WTC11 (cell line): ENCODE data around the gene HMGCS1. TPM values are rescaled to one million over a fixed set of nuclear protein-coding genes. Genes with fewer than 3 reads are reported as not detected.

Experiments used
- ATAC-seq: fragments of 200-7000 bp; cut with Tn5 transposase; 2 replicates; pipeline ENCODE4 v1.10.0; 2021; ENCODE audit warnings: mild to moderate bottlenecking, moderate library complexity
- CTCF ChIA-PET: fragments of 300-600 bp; sonication (Branson Sonifier 250); formaldehyde crosslinking; loops from one replicate; lab custom pipeline; 2021; ENCODE audit warnings: antibody characterized with exemption; lab: Charles Lee
- POLR2A ChIA-PET: fragments of 350-600 bp; sonication (Branson Sonifier 250); formaldehyde crosslinking; loops from one replicate; lab custom pipeline; 2021; ENCODE audit warnings: antibody characterized with exemption; lab: Charles Lee
- DNase-seq: peaks from one replicate; pipeline ENCODE4 v3.0.0; 2021; ENCODE audit warnings: low spot score
- H3K27ac Mint-ChIP-seq: 2 replicates; pipeline ENCODE4 v1.8.0; 2021; ENCODE audit warnings: mixed read lengths
- H3K27me3 Mint-ChIP-seq: 2 replicates; pipeline ENCODE4 v1.8.0; 2021; ENCODE audit warnings: low read depth, mild to moderate bottlenecking, moderate library complexity, mixed read lengths
- H3K36me3 Mint-ChIP-seq: 2 replicates; pipeline ENCODE4 v1.8.0; 2021; ENCODE audit warnings: mixed read lengths
- H3K4me1 Mint-ChIP-seq: 2 replicates; pipeline ENCODE4 v1.8.0; 2022; ENCODE audit warnings: mixed read lengths
- H3K4me3 Mint-ChIP-seq: 2 replicates; pipeline ENCODE4 v1.8.0; 2021; ENCODE audit warnings: mild to moderate bottlenecking, moderate library complexity, mixed read lengths
- H3K9me3 Mint-ChIP-seq: 2 replicates; pipeline ENCODE4 v1.8.0; 2021; ENCODE audit warnings: mixed read lengths
- ATF2 ChIP-seq: sonication (generic); formaldehyde crosslinking; IDR thresholded peaks from 2 replicates; pipeline ENCODE4 v1.8.1; 2022; ENCODE audit warnings: low read depth, missing genetic modification reagents, borderline replicate concordance
- CDX4 ChIP-seq: fragments of 250-450 bp; sonication (Bioruptor Pico); IDR thresholded peaks from 2 replicates; pipeline ENCODE4 v1.9.0; 2021; ENCODE audit warnings: moderate library complexity, mild to moderate bottlenecking, inconsistent platforms, borderline replicate concordance
- CREM ChIP-seq: sonication (generic); formaldehyde crosslinking; IDR thresholded peaks from 2 replicates; pipeline ENCODE4 v1.8.1; 2022; ENCODE audit warnings: mild to moderate bottlenecking, missing genetic modification reagents, moderate library complexity
- EMX1 ChIP-seq: fragments of 250-450 bp; sonication (Bioruptor Pico); IDR thresholded peaks from 2 replicates; pipeline ENCODE4 v1.8.0; 2021; ENCODE audit warnings: mild to moderate bottlenecking
- GTF2I ChIP-seq: fragments of 250-450 bp; sonication (Bioruptor Pico); conservative IDR thresholded peaks from 2 replicates; pipeline ENCODE4 v1.4.0; 2021; ENCODE audit warnings: mild to moderate bottlenecking
- KAT7 ChIP-seq: sonication (generic); formaldehyde crosslinking; IDR thresholded peaks from 2 replicates; pipeline ENCODE4 v1.8.1; 2023; ENCODE audit warnings: missing genetic modification reagents, mild to moderate bottlenecking, borderline replicate concordance
- MAX ChIP-seq: sonication (generic); formaldehyde crosslinking; IDR thresholded peaks from 2 replicates; pipeline ENCODE4 v1.8.0; 2022; ENCODE audit warnings: mild to moderate bottlenecking, missing genetic modification reagents
- MYBL2 ChIP-seq: sonication (generic); formaldehyde crosslinking; IDR thresholded peaks from 2 replicates; pipeline ENCODE4 v1.8.1; 2023; ENCODE audit warnings: mild to moderate bottlenecking, moderate library complexity, missing genetic modification reagents
- SMAD3 ChIP-seq: sonication (generic); formaldehyde crosslinking; IDR thresholded peaks from 2 replicates; pipeline ENCODE4 v1.8.0; 2022; ENCODE audit warnings: missing genetic modification reagents, mild to moderate bottlenecking, borderline replicate concordance
- STAT6 ChIP-seq: sonication (generic); formaldehyde crosslinking; conservative IDR thresholded peaks from 2 replicates; pipeline ENCODE4 v1.8.1; 2023; ENCODE audit warnings: mild to moderate bottlenecking, low read depth, missing genetic modification reagents, moderate library complexity
- TCF7 ChIP-seq: sonication (generic); formaldehyde crosslinking; IDR thresholded peaks from 2 replicates; pipeline ENCODE4 v1.8.0; 2022; ENCODE audit warnings: mild to moderate bottlenecking, low read depth, missing genetic modification reagents, moderate library complexity
- TP53 ChIP-seq: sonication (generic); formaldehyde crosslinking; IDR thresholded peaks from 2 replicates; pipeline ENCODE4 v1.8.1; 2023; ENCODE audit warnings: mild to moderate bottlenecking, missing genetic modification reagents
- USF2 ChIP-seq: sonication (generic); formaldehyde crosslinking; IDR thresholded peaks from 2 replicates; pipeline ENCODE4 v1.8.1; 2023; ENCODE audit warnings: mild to moderate bottlenecking, missing genetic modification reagents, moderate library complexity
- total RNA-seq: library from RNA; stranded (reverse); gene quantifications from 3 replicates; pipeline ENCODE4 v1.2.3, GENCODE V29; 2021
- TF ChIP-seq, protein P1 (sequence below): sonication (generic); formaldehyde crosslinking; IDR thresholded peaks from 2 replicates; pipeline ENCODE4 v1.8.1; 2023; ENCODE audit warnings: mild to moderate bottlenecking, missing genetic modification reagents
- TF ChIP-seq, protein P2 (sequence below): sonication (generic); formaldehyde crosslinking; IDR thresholded peaks from 2 replicates; pipeline ENCODE4 v1.8.0; 2023; ENCODE audit warnings: missing genetic modification reagents, mild to moderate bottlenecking, borderline replicate concordance
- TF ChIP-seq, protein P3 (sequence below): sonication (generic); formaldehyde crosslinking; IDR thresholded peaks from 2 replicates; pipeline ENCODE4 v1.8.1; 2023; ENCODE audit warnings: mild to moderate bottlenecking, missing genetic modification reagents

The HMGCS1 gene
- total RNA-seq, 1 experiment from 2014 or later, result 199 TPM

DNA sequence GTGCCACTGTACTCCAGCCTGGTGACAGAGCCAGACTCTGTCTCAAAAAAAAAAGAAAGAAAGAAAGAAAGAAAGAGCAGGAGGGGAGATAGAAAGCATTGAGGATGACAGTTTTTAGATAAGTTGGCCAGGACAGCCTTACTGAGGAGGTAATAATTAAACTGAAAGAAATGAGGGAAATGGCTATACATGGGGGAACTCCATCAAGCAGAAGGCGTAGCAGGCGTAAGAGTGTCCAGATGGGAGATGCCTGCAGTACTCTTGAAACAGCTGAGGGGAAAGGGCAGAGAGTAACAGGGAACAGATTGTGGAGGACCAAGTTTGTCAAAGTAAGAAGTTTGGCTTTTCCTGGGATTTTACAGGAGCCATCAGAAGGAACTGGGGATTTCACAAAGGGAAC, 57.5 kb downstream of the HMGCS1 start (continued):
- TF ChIP-seq ATF2 (CRISPR knock-in tag) (no peak), USF2 (no peak)
- TF ChIP-seq, all 79 proteins: peak for 0

DNA sequence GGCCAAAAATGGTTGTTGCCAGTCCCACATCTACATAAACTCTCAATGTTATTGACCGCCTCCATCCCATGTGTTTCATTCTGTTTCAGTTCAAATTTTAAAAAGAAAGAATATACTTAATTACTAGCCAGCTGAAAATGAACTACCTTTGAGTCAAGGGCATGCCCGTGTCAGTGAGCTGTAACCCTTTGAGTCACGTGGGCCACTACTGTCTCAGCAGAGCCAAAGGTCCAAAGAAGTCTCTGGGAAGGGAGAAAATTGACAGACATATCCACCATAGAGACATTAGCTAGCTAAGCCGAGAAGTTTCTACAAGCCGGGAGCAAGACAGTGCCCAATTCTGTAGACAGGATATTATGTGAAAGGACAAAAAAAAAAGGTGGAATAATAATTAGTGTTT, 61.5 kb downstream of the HMGCS1 start:
- H3K4me1 Mint-ChIP-seq, result no peaks in the 10 kb centered on the region
- TF ChIP-seq SMAD3, result no peak
- TF ChIP-seq ATF2 (CRISPR knock-in tag), result no peak
- TF ChIP-seq EMX1, result no peak
- no peak for TF ChIP-seq KAT7 (CRISPR knock-in tag)
- TF ChIP-seq CREM (CRISPR knock-in tag), result no peak
- no peak for TF ChIP-seq GTF2I
- no peak overlapping the region for H3K27ac Mint-ChIP-seq
- ChIA-PET CTCF (no interaction called here), POLR2A (no interaction called here)
- no peaks in the 10 kb centered on the region for H3K9me3 Mint-ChIP-seq
- no peaks in the 10 kb centered on the region for H3K36me3 Mint-ChIP-seq
- no peak overlapping the region for H3K4me3 Mint-ChIP-seq
- ATAC-seq (no peak), DNase-seq (no peak)
- no peaks in the 10 kb centered on the region for H3K27me3 Mint-ChIP-seq

DNA sequence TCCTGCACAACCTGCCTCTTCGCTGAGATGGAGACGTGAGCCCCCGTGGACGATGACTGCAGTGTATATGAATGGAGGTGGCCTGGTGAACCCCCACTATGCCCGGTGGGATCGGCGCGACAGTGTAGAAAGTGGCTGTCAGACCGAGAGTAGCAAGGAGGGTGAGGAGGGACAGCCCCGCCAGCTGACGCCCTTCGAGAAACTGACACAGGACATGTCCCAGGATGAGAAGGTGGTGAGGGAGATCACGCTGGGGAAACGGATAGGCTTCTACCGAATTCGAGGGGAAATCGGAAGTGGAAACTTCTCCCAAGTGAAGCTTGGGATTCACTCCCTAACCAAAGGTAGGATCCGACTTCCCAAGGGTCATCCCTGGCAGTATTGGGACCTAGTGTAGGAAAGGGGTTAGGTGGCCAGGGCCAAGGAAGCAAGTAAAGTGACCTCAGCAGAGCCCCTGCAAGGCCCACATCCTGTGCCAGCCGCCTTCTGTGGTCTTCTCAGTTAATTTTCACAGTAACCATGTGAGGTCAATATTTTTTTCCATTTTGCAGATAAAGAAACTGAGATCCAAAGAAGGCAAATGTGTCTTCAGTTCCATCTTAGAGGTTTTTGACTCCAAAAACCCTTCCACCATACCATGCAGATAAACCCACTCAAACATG, 67.4 kb downstream of the HMGCS1 start:
- no peaks in the 10 kb centered on the region; the same call in 1 of the 2 replicates for H3K27me3 Mint-ChIP-seq
- no peaks in the 10 kb centered on the region for H3K4me1 Mint-ChIP-seq
- H3K4me3 Mint-ChIP-seq, result no peak overlapping the region
- H3K27ac Mint-ChIP-seq, result no peak overlapping the region
- H3K9me3 Mint-ChIP-seq, result no peaks in the 10 kb centered on the region
- ATAC-seq (no peak), DNase-seq (no peak)
- no peaks in the 10 kb centered on the region for H3K36me3 Mint-ChIP-seq
- POLR2A ChIA-PET, result no interaction called here
- CTCF ChIA-PET, result no interaction called here
- TF ChIP-seq TP53 (CRISPR knock-in tag), result no peak
- TF ChIP-seq, protein P1, sequence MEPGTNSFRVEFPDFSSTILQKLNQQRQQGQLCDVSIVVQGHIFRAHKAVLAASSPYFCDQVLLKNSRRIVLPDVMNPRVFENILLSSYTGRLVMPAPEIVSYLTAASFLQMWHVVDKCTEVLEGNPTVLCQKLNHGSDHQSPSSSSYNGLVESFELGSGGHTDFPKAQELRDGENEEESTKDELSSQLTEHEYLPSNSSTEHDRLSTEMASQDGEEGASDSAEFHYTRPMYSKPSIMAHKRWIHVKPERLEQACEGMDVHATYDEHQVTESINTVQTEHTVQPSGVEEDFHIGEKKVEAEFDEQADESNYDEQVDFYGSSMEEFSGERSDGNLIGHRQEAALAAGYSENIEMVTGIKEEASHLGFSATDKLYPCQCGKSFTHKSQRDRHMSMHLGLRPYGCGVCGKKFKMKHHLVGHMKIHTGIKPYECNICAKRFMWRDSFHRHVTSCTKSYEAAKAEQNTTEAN (CRISPR knock-in tag), result no peak
- no peak for TF ChIP-seq STAT6 (CRISPR knock-in tag)
- no peak for TF ChIP-seq MAX
- no peak for TF ChIP-seq TCF7 (CRISPR knock-in tag)
- TF ChIP-seq, protein P2, sequence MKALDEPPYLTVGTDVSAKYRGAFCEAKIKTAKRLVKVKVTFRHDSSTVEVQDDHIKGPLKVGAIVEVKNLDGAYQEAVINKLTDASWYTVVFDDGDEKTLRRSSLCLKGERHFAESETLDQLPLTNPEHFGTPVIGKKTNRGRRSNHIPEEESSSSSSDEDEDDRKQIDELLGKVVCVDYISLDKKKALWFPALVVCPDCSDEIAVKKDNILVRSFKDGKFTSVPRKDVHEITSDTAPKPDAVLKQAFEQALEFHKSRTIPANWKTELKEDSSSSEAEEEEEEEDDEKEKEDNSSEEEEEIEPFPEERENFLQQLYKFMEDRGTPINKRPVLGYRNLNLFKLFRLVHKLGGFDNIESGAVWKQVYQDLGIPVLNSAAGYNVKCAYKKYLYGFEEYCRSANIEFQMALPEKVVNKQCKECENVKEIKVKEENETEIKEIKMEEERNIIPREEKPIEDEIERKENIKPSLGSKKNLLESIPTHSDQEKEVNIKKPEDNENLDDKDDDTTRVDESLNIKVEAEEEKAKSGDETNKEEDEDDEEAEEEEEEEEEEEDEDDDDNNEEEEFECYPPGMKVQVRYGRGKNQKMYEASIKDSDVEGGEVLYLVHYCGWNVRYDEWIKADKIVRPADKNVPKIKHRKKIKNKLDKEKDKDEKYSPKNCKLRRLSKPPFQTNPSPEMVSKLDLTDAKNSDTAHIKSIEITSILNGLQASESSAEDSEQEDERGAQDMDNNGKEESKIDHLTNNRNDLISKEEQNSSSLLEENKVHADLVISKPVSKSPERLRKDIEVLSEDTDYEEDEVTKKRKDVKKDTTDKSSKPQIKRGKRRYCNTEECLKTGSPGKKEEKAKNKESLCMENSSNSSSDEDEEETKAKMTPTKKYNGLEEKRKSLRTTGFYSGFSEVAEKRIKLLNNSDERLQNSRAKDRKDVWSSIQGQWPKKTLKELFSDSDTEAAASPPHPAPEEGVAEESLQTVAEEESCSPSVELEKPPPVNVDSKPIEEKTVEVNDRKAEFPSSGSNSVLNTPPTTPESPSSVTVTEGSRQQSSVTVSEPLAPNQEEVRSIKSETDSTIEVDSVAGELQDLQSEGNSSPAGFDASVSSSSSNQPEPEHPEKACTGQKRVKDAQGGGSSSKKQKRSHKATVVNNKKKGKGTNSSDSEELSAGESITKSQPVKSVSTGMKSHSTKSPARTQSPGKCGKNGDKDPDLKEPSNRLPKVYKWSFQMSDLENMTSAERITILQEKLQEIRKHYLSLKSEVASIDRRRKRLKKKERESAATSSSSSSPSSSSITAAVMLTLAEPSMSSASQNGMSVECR (CRISPR knock-in tag), result no peak
- TF ChIP-seq MYBL2 (CRISPR knock-in tag), result no peak
- TF ChIP-seq, protein P3, sequence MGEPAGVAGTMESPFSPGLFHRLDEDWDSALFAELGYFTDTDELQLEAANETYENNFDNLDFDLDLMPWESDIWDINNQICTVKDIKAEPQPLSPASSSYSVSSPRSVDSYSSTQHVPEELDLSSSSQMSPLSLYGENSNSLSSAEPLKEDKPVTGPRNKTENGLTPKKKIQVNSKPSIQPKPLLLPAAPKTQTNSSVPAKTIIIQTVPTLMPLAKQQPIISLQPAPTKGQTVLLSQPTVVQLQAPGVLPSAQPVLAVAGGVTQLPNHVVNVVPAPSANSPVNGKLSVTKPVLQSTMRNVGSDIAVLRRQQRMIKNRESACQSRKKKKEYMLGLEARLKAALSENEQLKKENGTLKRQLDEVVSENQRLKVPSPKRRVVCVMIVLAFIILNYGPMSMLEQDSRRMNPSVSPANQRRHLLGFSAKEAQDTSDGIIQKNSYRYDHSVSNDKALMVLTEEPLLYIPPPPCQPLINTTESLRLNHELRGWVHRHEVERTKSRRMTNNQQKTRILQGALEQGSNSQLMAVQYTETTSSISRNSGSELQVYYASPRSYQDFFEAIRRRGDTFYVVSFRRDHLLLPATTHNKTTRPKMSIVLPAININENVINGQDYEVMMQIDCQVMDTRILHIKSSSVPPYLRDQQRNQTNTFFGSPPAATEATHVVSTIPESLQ, result no peak
- no peak for TF ChIP-seq CDX4
